Neural progenitor cell (in vitro differentiated cells): ENCODE results near the gene SIGLEC1. TPM values are rescaled to one million over a fixed set of nuclear protein-coding genes. Genes with fewer than 3 reads are reported as not detected.
A peak's percentile ranks its signal among the peaks of the same experiment; 100 is the strongest.

Source experiments
- DNase-seq: peaks from one replicate; pipeline ENCODE4 v3.0.0-alpha.2; 2016; ENCODE audit warnings: low spot score
- H2AFZ ChIP-seq: fragments of 200-600 bp; sonication (generic); replicated peaks from 2 replicates; pipeline ENCODE4 v1.6.1; 2016; ENCODE audit warnings: antibody characterized with exemption
- H3F3A ChIP-seq: fragments of 200-600 bp; sonication (generic); 2 replicates; pipeline ENCODE4 v1.6.1; 2016; ENCODE audit warnings: antibody characterized with exemption, low read depth
- H3K27ac ChIP-seq: fragments of 200-600 bp; sonication (generic); 2 replicates; pipeline ENCODE4 v1.5.1; 2016; ENCODE audit warnings: mild to moderate bottlenecking
- H3K27me3 ChIP-seq: fragments of 200-600 bp; sonication (generic); 2 replicates; pipeline ENCODE4 v1.6.1; 2016; ENCODE audit warnings: mild to moderate bottlenecking, moderate library complexity
- H3K36me3 ChIP-seq: fragments of 200-600 bp; sonication (generic); 2 replicates; pipeline ENCODE4 v1.5.1; 2016
- H3K4me1 ChIP-seq: fragments of 200-600 bp; sonication (generic); 2 replicates; pipeline ENCODE4 v1.6.1; 2016; ENCODE audit warnings: mixed run types
- H3K4me2 ChIP-seq: fragments of 200-600 bp; sonication (generic); 2 replicates; pipeline ENCODE4 v1.6.1; 2016
- H3K4me3 ChIP-seq: fragments of 200-600 bp; sonication (generic); 2 replicates; pipeline ENCODE4 v1.5.1; 2016
- H3K79me2 ChIP-seq: fragments of 200-600 bp; sonication (generic); 2 replicates; pipeline ENCODE4 v1.6.1; 2016; ENCODE audit warnings: low read depth
- H3K9ac ChIP-seq: fragments of 200-600 bp; sonication (generic); 2 replicates; pipeline ENCODE4 v1.6.1; 2016
- H3K9me3 ChIP-seq: fragments of 200-600 bp; sonication (generic); 2 replicates; pipeline ENCODE4 v1.5.1; 2016; ENCODE audit warnings: low read depth
- H4K20me1 ChIP-seq: fragments of 200-600 bp; sonication (generic); 2 replicates; pipeline ENCODE4 v1.6.1; 2016; ENCODE audit warnings: low read depth
- H3K27ac Mint-ChIP-seq: 3 replicates; pipeline ENCODE4 v1.8.0; 2021; ENCODE audit warnings: mixed read lengths
- H3K27me3 Mint-ChIP-seq: 2 replicates; pipeline ENCODE4 v1.8.0; 2022; ENCODE audit warnings: low read depth, mild to moderate bottlenecking, inconsistent platforms, moderate library complexity, mixed read lengths; ENCODE audit not compliant: insufficient read depth
- H3K36me3 Mint-ChIP-seq: 3 replicates; pipeline ENCODE4 v1.8.0; 2021; ENCODE audit warnings: mixed read lengths
- H3K4me1 Mint-ChIP-seq: 3 replicates; pipeline ENCODE4 v1.8.0; 2021; ENCODE audit warnings: mixed read lengths
- H3K4me3 Mint-ChIP-seq: 3 replicates; pipeline ENCODE4 v1.8.0; 2021; ENCODE audit warnings: mild to moderate bottlenecking, moderate library complexity, mixed read lengths
- H3K9me3 Mint-ChIP-seq: 3 replicates; pipeline ENCODE4 v1.8.0; 2020; ENCODE audit warnings: mixed read lengths
- EZH2 ChIP-seq: fragments of 200-600 bp; sonication (generic); IDR thresholded peaks from 2 replicates; pipeline ENCODE4 v1.6.1; 2017; ENCODE audit warnings: antibody characterized with exemption, mild to moderate bottlenecking, moderate library complexity
- EZH2phosphoT487 ChIP-seq: fragments of 200-600 bp; sonication (generic); IDR thresholded peaks from 2 replicates; pipeline ENCODE4 v1.6.1; 2017; ENCODE audit warnings: antibody characterized with exemption
- total RNA-seq: library from RNA; depleted of rRNA; stranded (reverse); fragments of >200 nt; gene quantifications from 2 replicates; pipeline ENCODE4 v1.2.3, GENCODE V29; 2015; ENCODE audit warnings: low replicate concordance
- TF ChIP-seq, protein P1 (sequence below): fragments of 200-600 bp; sonication (generic); IDR thresholded peaks from 2 replicates; pipeline ENCODE4 v1.5.1; 2017; ENCODE audit warnings: antibody characterized with exemption, mild to moderate bottlenecking

SIGLEC1 gene
- total RNA-seq, 1 donor from 2014 or later = not detected

DNA sequence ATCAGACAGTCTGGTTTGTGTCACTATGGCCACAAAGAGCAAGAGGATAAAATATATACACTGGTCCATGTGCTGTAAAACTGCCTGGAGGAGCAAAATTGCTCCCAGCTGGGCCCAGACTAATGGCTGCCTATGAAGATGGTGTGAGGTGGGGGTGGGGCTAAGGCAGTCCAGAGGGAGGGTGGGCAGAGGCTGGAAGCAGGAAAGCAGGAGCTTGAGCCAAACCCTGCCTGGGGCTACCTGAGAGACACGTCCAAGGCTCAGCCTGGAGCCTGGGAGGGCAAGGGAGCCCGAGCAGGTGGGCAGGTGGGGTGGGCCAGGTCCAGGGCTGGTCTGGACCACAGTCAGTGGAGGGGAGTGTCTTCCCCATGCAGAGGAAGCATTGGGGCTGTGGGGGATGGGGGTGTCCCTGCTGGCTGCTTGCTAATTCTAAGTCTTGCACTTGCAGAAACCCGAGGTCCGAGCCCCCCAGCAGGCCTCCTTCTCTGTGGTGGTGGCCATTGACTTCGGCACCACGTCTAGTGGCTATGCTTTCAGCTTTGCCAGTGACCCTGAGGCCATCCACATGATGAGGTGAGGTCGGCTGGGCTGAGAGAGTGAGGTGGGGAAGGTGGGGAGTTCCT lies 29.5 kb upstream of the SIGLEC1 start:
- Histone ChIP-seq H3K36me3 (no peaks in the 10 kb centered on the region), H4K20me1 (no peaks in the 10 kb centered on the region), H3K4me2 (no peak overlapping the region), H3K27ac (no peak overlapping the region), H3K9ac (no peak overlapping the region), H3K4me1 (peaks cover 5% of the 10 kb centered on the region), H3K9me3 (no peaks in the 10 kb centered on the region), H2AFZ (no peak overlapping the region), H3K79me2 (no peaks in the 10 kb centered on the region), H3K4me3 (no peak overlapping the region), H3K27me3 (peaks cover 38% of the 10 kb centered on the region), H3F3A (no peaks in the 10 kb centered on the region)
- Mint-ChIP-seq H3K4me3 (no peak overlapping the region), H3K27ac (no peak overlapping the region), H3K9me3 (peaks cover 7% of the 10 kb centered on the region), H3K4me1 (peaks cover 18% of the 10 kb centered on the region), H3K36me3 (no peaks in the 10 kb centered on the region), H3K27me3 (peaks cover 10% of the 10 kb centered on the region)
- no peak for DNase-seq
- TF ChIP-seq EZH2 (no peak), EZH2phosphoT487 (no peak)
- TF ChIP-seq, protein P1, sequence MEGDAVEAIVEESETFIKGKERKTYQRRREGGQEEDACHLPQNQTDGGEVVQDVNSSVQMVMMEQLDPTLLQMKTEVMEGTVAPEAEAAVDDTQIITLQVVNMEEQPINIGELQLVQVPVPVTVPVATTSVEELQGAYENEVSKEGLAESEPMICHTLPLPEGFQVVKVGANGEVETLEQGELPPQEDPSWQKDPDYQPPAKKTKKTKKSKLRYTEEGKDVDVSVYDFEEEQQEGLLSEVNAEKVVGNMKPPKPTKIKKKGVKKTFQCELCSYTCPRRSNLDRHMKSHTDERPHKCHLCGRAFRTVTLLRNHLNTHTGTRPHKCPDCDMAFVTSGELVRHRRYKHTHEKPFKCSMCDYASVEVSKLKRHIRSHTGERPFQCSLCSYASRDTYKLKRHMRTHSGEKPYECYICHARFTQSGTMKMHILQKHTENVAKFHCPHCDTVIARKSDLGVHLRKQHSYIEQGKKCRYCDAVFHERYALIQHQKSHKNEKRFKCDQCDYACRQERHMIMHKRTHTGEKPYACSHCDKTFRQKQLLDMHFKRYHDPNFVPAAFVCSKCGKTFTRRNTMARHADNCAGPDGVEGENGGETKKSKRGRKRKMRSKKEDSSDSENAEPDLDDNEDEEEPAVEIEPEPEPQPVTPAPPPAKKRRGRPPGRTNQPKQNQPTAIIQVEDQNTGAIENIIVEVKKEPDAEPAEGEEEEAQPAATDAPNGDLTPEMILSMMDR = no peak

DNA sequence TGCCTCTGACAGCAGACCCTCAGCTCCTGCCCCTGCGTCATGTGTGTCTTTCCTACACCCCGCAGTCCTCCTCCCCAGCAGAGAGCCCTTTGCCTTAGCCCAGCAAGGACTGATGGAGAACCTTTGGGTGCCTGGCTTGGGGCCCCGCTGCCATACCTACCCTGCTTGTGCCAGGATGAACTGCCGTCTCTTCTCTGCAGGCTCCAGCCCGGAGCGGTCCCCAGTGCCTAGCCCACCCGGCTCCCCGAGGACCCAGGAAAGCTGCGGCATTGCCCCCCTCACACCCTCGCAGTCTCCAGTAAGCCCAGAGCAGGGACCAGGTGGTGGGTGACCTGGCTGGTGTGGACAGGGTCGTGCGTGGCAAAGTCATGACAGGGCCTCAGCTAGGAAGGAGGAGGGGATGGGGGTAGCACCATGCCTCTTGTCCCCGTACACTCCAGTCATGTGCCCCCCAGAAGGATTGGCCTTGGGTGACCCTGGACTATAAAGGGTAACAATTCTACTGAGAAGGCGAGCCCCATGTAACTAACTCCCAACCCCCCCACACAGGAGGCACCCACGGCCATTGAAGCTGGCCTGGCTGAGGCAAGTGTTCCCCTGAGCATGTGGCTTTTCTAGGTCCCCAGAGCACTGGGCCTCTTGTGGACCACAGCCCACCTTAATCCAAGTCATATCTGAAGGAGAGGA lies 28.4 kb upstream of the SIGLEC1 start:
- Histone ChIP-seq H3F3A (no peaks in the 10 kb centered on the region), H3K79me2 (no peaks in the 10 kb centered on the region), H3K9me3 (no peaks in the 10 kb centered on the region), H3K4me1 (peaks cover 5% of the 10 kb centered on the region), H3K27me3 (peaks cover 26% of the 10 kb centered on the region), H3K4me2 (no peak overlapping the region), H3K36me3 (no peaks in the 10 kb centered on the region), H3K9ac (no peak overlapping the region), H3K27ac (no peak overlapping the region), H4K20me1 (no peaks in the 10 kb centered on the region), H2AFZ (no peak overlapping the region), H3K4me3 (no peak overlapping the region)
- Mint-ChIP-seq H3K9me3 (peaks cover 7% of the 10 kb centered on the region), H3K27me3 (peaks cover 5% of the 10 kb centered on the region), H3K27ac (peak overlapping the region; percentile 91), H3K4me3 (peak overlapping the region; percentile 50), H3K36me3 (no peaks in the 10 kb centered on the region), H3K4me1 (peaks cover 21% of the 10 kb centered on the region)
- no peak for DNase-seq
- TF ChIP-seq EZH2phosphoT487 = no peak

DNA sequence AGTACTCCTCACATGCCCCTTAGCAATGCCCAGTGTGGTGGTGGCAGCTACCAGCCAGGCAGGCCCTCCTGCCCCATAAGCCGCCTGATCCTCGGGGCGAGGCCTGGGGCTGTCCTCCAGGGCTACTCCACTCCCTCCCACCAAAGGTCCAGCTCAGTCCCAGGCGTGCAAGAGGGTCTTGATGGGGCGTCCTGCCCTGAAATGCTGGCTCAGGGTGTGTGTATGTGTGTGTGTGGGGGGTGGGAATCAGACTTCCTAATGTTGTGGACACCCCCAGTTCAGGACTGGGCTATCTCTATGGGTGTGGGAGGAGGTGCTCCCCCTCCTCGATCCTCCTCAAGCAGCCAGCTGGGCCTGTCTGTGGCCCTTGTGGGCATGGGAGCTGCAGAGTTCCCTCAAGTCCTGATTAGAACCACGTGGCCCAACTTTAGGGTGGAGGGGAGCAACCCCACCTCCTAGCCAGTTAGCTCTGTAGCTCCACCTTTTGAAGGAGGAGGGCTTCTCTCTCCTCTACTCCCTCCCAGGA lies 27.6 kb upstream of the SIGLEC1 start:
- TF ChIP-seq EZH2phosphoT487 = no peak
- TF ChIP-seq, protein P1 = no peak
- TF ChIP-seq EZH2 = no peak
- H4K20me1 ChIP-seq = no peaks in the 10 kb centered on the region
- H3K9me3 Mint-ChIP-seq = peaks cover 7% of the 10 kb centered on the region
- no peaks in the 10 kb centered on the region for H3K79me2 ChIP-seq
- no peak overlapping the region for H3K4me3 ChIP-seq
- H3K4me1 ChIP-seq = peaks cover 5% of the 10 kb centered on the region
- H3K36me3 ChIP-seq = no peaks in the 10 kb centered on the region
- no peak overlapping the region for H2AFZ ChIP-seq
- H3K27ac Mint-ChIP-seq = no peak overlapping the region
- no peak for DNase-seq
- no peak overlapping the region for H3K27ac ChIP-seq
- peaks cover 3% of the 10 kb centered on the region for H3K27me3 Mint-ChIP-seq
- peaks cover 21% of the 10 kb centered on the region for H3K4me1 Mint-ChIP-seq
- no peaks in the 10 kb centered on the region for H3F3A ChIP-seq
- no peak overlapping the region for H3K4me2 ChIP-seq
- peaks cover 18% of the 10 kb centered on the region for H3K27me3 ChIP-seq
- no peak overlapping the region for H3K4me3 Mint-ChIP-seq
- no peak overlapping the region for H3K9ac ChIP-seq
- no peaks in the 10 kb centered on the region for H3K36me3 Mint-ChIP-seq
- H3K9me3 ChIP-seq = no peaks in the 10 kb centered on the region
